ENCODE results near the gene HOXA3. TPM values are rescaled to one million over a fixed set of nuclear protein-coding genes. Genes with fewer than 3 reads are reported as not detected.

The HOXA3 gene
- total and polyA plus RNA-seq, 9 of the 15 experiments (the other 6 are each of a cell fraction or from before 2014, with no cell fraction given): 0.04 to 0.13 TPM; not detected in 7

GRCh38 chr7:27104341-27105058 lies 47.9 kb downstream of the HOXA3 start (continued):
- TF ChIP-seq CHD7 (IDR thresholded peaks at IDR 0.05; ENCODE audit: low read depth, low read length): no peak

All from K562 (cell line).